Kidney glomerular epithelial cell (primary cell): ENCODE data around the gene MAB21L3.

Experiments used
- DNase-seq: peaks from one replicate; lab custom pipeline; 2025; lab: John Stamatoyannopoulos, UW

Gene MAB21L3

GRCh38 chr1:116110567-116111523, at the start of gene MAB21L3:
Gene MAB21L3, plus strand, starts transcription at chr1:116111399. Its CDS starts 1,217 bp downstream, at chr1:116112616.
- peak; percentile 16 for DNase-seq

GRCh38 chr1:116062201-116062600, 49.0 kb upstream of the MAB21L3 start:
- no peak for DNase-seq

GRCh38 chr1:116064616-116065015, 46.6 kb upstream of the MAB21L3 start:
- DNase-seq, result no peak

GRCh38 chr1:116066868-116067565, 44.2 kb upstream of the MAB21L3 start:
- no peak for DNase-seq

- DNase-seq, result no peak
Observed at GRCh38 chr1:116067566-116067890, 43.7 kb upstream of the MAB21L3 start.

GRCh38 chr1:116075575-116075974, 35.6 kb upstream of the MAB21L3 start:
- DNase-seq, result no peak

- peak; percentile 38 for DNase-seq
Observed at GRCh38 chr1:116075990-116076389, 35.2 kb upstream of the MAB21L3 start.

- peak; percentile 42 for DNase-seq
Observed at GRCh38 chr1:116076831-116077230, 34.4 kb upstream of the MAB21L3 start.

- no peak for DNase-seq
Observed at GRCh38 chr1:116078699-116079223, 32.4 kb upstream of the MAB21L3 start.

GRCh38 chr1:116087628-116088027, 23.6 kb upstream of the MAB21L3 start:
- no peak for DNase-seq

GRCh38 chr1:116089870-116090269, 21.3 kb upstream of the MAB21L3 start:
- DNase-seq, result no peak

- DNase-seq, result no peak
Observed at GRCh38 chr1:116091083-116091482, 20.1 kb upstream of the MAB21L3 start.

GRCh38 chr1:116092752-116093489, 18.3 kb upstream of the MAB21L3 start:
- no peak for DNase-seq

GRCh38 chr1:116095027-116095426, 16.2 kb upstream of the MAB21L3 start:
- DNase-seq, result no peak

- no peak for DNase-seq
Observed at GRCh38 chr1:116096013-116096618, 15.1 kb upstream of the MAB21L3 start.

- no peak for DNase-seq
Observed at GRCh38 chr1:116097626-116098025, 13.6 kb upstream of the MAB21L3 start.

- no peak for DNase-seq
Observed at GRCh38 chr1:116099379-116099778, 11.8 kb upstream of the MAB21L3 start.

- DNase-seq, result no peak
Observed at GRCh38 chr1:116099919-116100318, 11.3 kb upstream of the MAB21L3 start.

GRCh38 chr1:116104667-116105066, 6.5 kb upstream of the MAB21L3 start:
- DNase-seq, result no peak

GRCh38 chr1:116105996-116106395, 5.2 kb upstream of the MAB21L3 start:
- no peak for DNase-seq

GRCh38 chr1:116106646-116107045, 4.6 kb upstream of the MAB21L3 start:
- no peak for DNase-seq

- DNase-seq, result no peak
Observed at GRCh38 chr1:116107371-116107770, 3.8 kb upstream of the MAB21L3 start.
